Left colon (tissue), 2 donors: ENCODE measurements around the gene PRC1. TPM values are rescaled to one million over a fixed set of nuclear protein-coding genes. Genes with fewer than 3 reads are reported as not detected.
A peak's percentile ranks its signal among the peaks of the same experiment; 100 is the strongest.
"Not testable (repeated sequence)": the region's sequence is repeated elsewhere in the genome, so short reads cannot be mapped to it uniquely, and the experiment has no call there.

Experiments
- ATAC-seq: fragments of 200-7000 bp; cut with Tn5 transposase; one replicate; pipeline ENCODE4 v1.9.1; 2020; ENCODE audit warnings: mild to moderate bottlenecking, moderate library complexity
- DNase-seq, 2 donors: peaks; one replicate each; pipeline ENCODE4 v3.0.0-alpha.2; 2020
- intact Hi-C, 2 donors: fragments of 100-400 bp; cut with DNase I in 1 of 2; cut with micrococcal nuclease in 1 of 2; formaldehyde crosslinking; loops; one replicate each; pipeline versions ENCODE4 v1.11.2 to v1.14.0; 2022; cut with DNase I, micrococcal nuclease
- total RNA-seq, 2 donors: library from RNA; stranded (reverse); fragmentation: NEBNext Ultra II Directional; extraction: Animal tissue kit (Norgen Biotek cat#: 25700); gene quantifications; one replicate each; pipeline ENCODE4 v1.2.1, GENCODE V29; 2021
- donor health status: DM: no; HTN: no; CAD: no.
- donor health status: DM: yes; HTN: yes; CAD: no.

Gene PRC1
- total RNA-seq, 2 donors from 2014 or later, result 13.8 to 31.7 TPM

- no peak for ATAC-seq
- intact Hi-C loops, result no loop called here
- DNase-seq, result no peak
Observed at GRCh38 chr15:90945091-90945490, 49.2 kb downstream of the PRC1 start.

- ATAC-seq, result no peak
- DNase-seq, result no peak
- intact Hi-C loops, result no loop called here
Observed at GRCh38 chr15:90942354-90943120, 51.8 kb downstream of the PRC1 start.

GRCh38 chr15:90941038-90941437 lies 53.3 kb downstream of the PRC1 start:
- ATAC-seq (no peak), DNase-seq (no peak)
- intact Hi-C loops, result no loop called here

- DNase-seq, result no peak
- intact Hi-C loops, result no loop called here
- no peak for ATAC-seq
Observed at GRCh38 chr15:90939756-90940155, 54.6 kb downstream of the PRC1 start.

GRCh38 chr15:90938261-90938660 lies 56.1 kb downstream of the PRC1 start:
- intact Hi-C loops, result no loop called here
- DNase-seq (no peak), ATAC-seq (no peak)

- ATAC-seq, result no peak
- no peak for DNase-seq
- intact Hi-C loops, result no loop called here
Observed at GRCh38 chr15:90936823-90937222, 57.5 kb downstream of the PRC1 start.

GRCh38 chr15:90934949-90935751 lies 59.2 kb downstream of the PRC1 start, which contains the start of gene UNC45A:
Gene UNC45A (plus strand): TSS chr15:90935285. CDS start chr15:90935325, 40 bp downstream.
- peak; percentile 95 to 98 for DNase-seq
- peak; percentile 75 for ATAC-seq
- intact Hi-C loops, result no loop called here

GRCh38 chr15:90934256-90934948 lies 59.9 kb downstream of the PRC1 start:
- intact Hi-C loops, result no loop called here
- DNase-seq (peak; percentile 90 to 94), ATAC-seq (peak; percentile 44)

GRCh38 chr15:90933301-90933700 lies 61.0 kb downstream of the PRC1 start:
- DNase-seq (no peak), ATAC-seq (no peak)
- intact Hi-C loops, result no loop called here

GRCh38 chr15:90932660-90932991 lies 61.7 kb downstream of the PRC1 start:
- ATAC-seq (no peak), DNase-seq (no peak)
- intact Hi-C loops, result no loop called here

GRCh38 chr15:90931828-90932659 lies 62.3 kb downstream of the PRC1 start, which contains the start of gene HDDC3:
Gene HDDC3 (minus strand): TSS chr15:90932549. CDS start chr15:90932540, 9 bp downstream.
- intact Hi-C loops, result no loop called here
- ATAC-seq, result peak; percentile 60
- peak; percentile 92 to 97 for DNase-seq

GRCh38 chr15:90931575-90931827 lies 62.8 kb downstream of the PRC1 start:
- intact Hi-C loops, result no loop called here
- DNase-seq (no peak), ATAC-seq (no peak)

- intact Hi-C loops, result no loop called here
- DNase-seq, result peak in 1 of 2 donors; percentile 30
- ATAC-seq, result no peak
Observed at GRCh38 chr15:90930861-90931574, 63.3 kb downstream of the PRC1 start.

GRCh38 chr15:90929246-90930019 lies 64.9 kb downstream of the PRC1 start:
- intact Hi-C loops, result no loop called here
- ATAC-seq (peak; percentile 0), DNase-seq (no peak)

- intact Hi-C loops, DNase-seq, ATAC-seq: not testable (repeated sequence)
Observed at GRCh38 chr15:90928106-90928505, 66.2 kb downstream of the PRC1 start.

- ATAC-seq, DNase-seq, intact Hi-C loops: not testable (repeated sequence)
Observed at GRCh38 chr15:90926766-90927165, 67.6 kb downstream of the PRC1 start.

GRCh38 chr15:90924375-90924774 lies 70.0 kb downstream of the PRC1 start:
- intact Hi-C loops, result no loop called here
- ATAC-seq (no peak), DNase-seq (no peak)
